H9 (cell line): ENCODE measurements around the gene ABCB11. TPM values are rescaled to one million over a fixed set of nuclear protein-coding genes. Genes with fewer than 3 reads are reported as not detected.

Experiments
- DNase-seq: peaks from one replicate; pipeline ENCODE4 v3.0.0-alpha.2; 2017
- H2AFZ ChIP-seq: one replicate; pipeline ENCODE4 v1.6.1; 2013; ENCODE audit warnings: mild to moderate bottlenecking, low read length, control low read depth, moderate library complexity
- H2AK5ac ChIP-seq: 2 replicates; pipeline ENCODE4 v1.6.1; 2013; ENCODE audit warnings: low read length, control low read depth, mixed read lengths; ENCODE audit not compliant: insufficient read length
- H2BK120ac ChIP-seq: one replicate; pipeline ENCODE4 v1.6.1; 2013; ENCODE audit warnings: low read depth, mild to moderate bottlenecking, low read length, control low read depth, inconsistent platforms; ENCODE audit not compliant: poor library complexity, severe bottlenecking
- H2BK12ac ChIP-seq: 2 replicates; pipeline ENCODE4 v1.6.1; 2013; ENCODE audit warnings: low read length, control low read depth, mixed read lengths, low read depth; ENCODE audit not compliant: insufficient read length
- H2BK15ac ChIP-seq: 2 replicates; pipeline ENCODE4 v1.6.1; 2013; ENCODE audit warnings: low read depth, low read length, control low read depth
- H2BK20ac ChIP-seq: one replicate; pipeline ENCODE4 v1.6.1; 2013; ENCODE audit warnings: low read depth, mild to moderate bottlenecking, low read length, control low read depth, inconsistent platforms; ENCODE audit not compliant: poor library complexity, severe bottlenecking
- H2BK5ac ChIP-seq: 2 replicates; pipeline ENCODE4 v1.6.1; 2013; ENCODE audit warnings: low read length, control low read depth, mixed read lengths; ENCODE audit not compliant: insufficient read length
- H3K14ac ChIP-seq: 2 replicates; pipeline ENCODE4 v1.6.1; 2013; ENCODE audit warnings: low read length, control low read depth; ENCODE audit not compliant: insufficient read depth
- H3K18ac ChIP-seq: 2 replicates; pipeline ENCODE4 v1.6.1; 2013; ENCODE audit warnings: low read depth, mild to moderate bottlenecking, mixed read lengths, low read length, control low read depth; ENCODE audit not compliant: insufficient read length
- H3K23ac ChIP-seq: 2 replicates; pipeline ENCODE4 v1.6.1; 2013; ENCODE audit warnings: low read length, control low read depth, mixed read lengths, low read depth; ENCODE audit not compliant: insufficient read length
- H3K23me2 ChIP-seq: 2 replicates; pipeline ENCODE4 v1.6.1; 2013; ENCODE audit warnings: low read depth, mild to moderate bottlenecking, mixed read lengths, low read length, control low read depth; ENCODE audit not compliant: insufficient read length, poor library complexity, severe bottlenecking
- H3K27ac ChIP-seq: 2 replicates; pipeline ENCODE4 v1.5.1; 2013; ENCODE audit warnings: low read length, control low read depth, mixed read lengths, low read depth; ENCODE audit not compliant: insufficient read length
- H3K27me3 ChIP-seq: 2 replicates; pipeline ENCODE4 v1.6.1; 2013; ENCODE audit warnings: low read length, control low read depth, inconsistent platforms; ENCODE audit not compliant: insufficient read depth
- H3K4ac ChIP-seq: 2 replicates; pipeline ENCODE4 v1.6.1; 2013; ENCODE audit warnings: low read depth, mild to moderate bottlenecking, control low read depth, inconsistent platforms, low read length, moderate library complexity
- H3K4me1 ChIP-seq: 2 replicates; pipeline ENCODE4 v1.6.1; 2013; ENCODE audit warnings: low read length, control low read depth, inconsistent platforms; ENCODE audit not compliant: insufficient read depth
- H3K4me2 ChIP-seq: 2 replicates; pipeline ENCODE4 v1.6.1; 2013; ENCODE audit warnings: low read length, control low read depth, mixed read lengths; ENCODE audit not compliant: insufficient read length, insufficient read depth
- H3K56ac ChIP-seq: 2 replicates; pipeline ENCODE4 v1.6.1; 2013; ENCODE audit warnings: low read depth, mild to moderate bottlenecking, mixed read lengths, low read length, control low read depth; ENCODE audit not compliant: insufficient read length
- H3K79me1 ChIP-seq: 2 replicates; pipeline ENCODE4 v1.6.1; 2013; ENCODE audit warnings: low read depth, mild to moderate bottlenecking, moderate library complexity, low read length, control low read depth, inconsistent platforms; ENCODE audit not compliant: insufficient read depth, poor library complexity, severe bottlenecking
- H3K79me2 ChIP-seq: 2 replicates; pipeline ENCODE4 v1.6.1; 2013; ENCODE audit warnings: low read length, control low read depth, inconsistent platforms; ENCODE audit not compliant: insufficient read depth
- H3K9ac ChIP-seq: 2 replicates; pipeline ENCODE4 v1.6.1; 2013; ENCODE audit warnings: low read length, control low read depth, mixed read lengths; ENCODE audit not compliant: insufficient read length; ENCODE audit errors: extremely low read depth
- H3K9me3 ChIP-seq: one replicate; pipeline ENCODE4 v1.6.1; 2013; ENCODE audit warnings: low read depth, low read length, inconsistent platforms; ENCODE audit not compliant: control insufficient read depth
- H3T11ph ChIP-seq: one replicate; pipeline ENCODE4 v1.6.1; 2013; ENCODE audit warnings: mild to moderate bottlenecking, low read length, control low read depth, inconsistent platforms
- H4K20me1 ChIP-seq: one replicate; pipeline ENCODE4 v1.6.1; 2013; ENCODE audit not compliant: control insufficient read depth, insufficient read length, insufficient read depth
- H4K5ac ChIP-seq: 2 replicates; pipeline ENCODE4 v1.6.1; 2013; ENCODE audit warnings: low read depth, mild to moderate bottlenecking, mixed read lengths, low read length, control low read depth; ENCODE audit not compliant: insufficient read length
- H4K8ac ChIP-seq: replicated peaks from 2 replicates; pipeline ENCODE4 v1.6.1; 2013; ENCODE audit warnings: low read length, control low read depth, mixed read lengths, low read depth; ENCODE audit not compliant: insufficient read length
- H4K91ac ChIP-seq: 2 replicates; pipeline ENCODE4 v1.6.1; 2013; ENCODE audit warnings: low read depth, mild to moderate bottlenecking, moderate library complexity, mixed read lengths, low read length, control low read depth; ENCODE audit not compliant: insufficient read length
- H3K27ac Mint-ChIP-seq, 3 experiments: 2 replicates in 2 of 3; 3 replicates in 1 of 3; pipeline ENCODE4 v1.8.0; 2020 to 2021; ENCODE audit warnings: mixed read lengths in 3 of 3, mild to moderate bottlenecking in 1 of 3, moderate library complexity in 1 of 3
- H3K27me3 Mint-ChIP-seq: 2 replicates; pipeline ENCODE4 v1.8.0; 2021; ENCODE audit warnings: low read depth, mild to moderate bottlenecking, moderate library complexity, mixed read lengths
- H3K36me3 Mint-ChIP-seq, 3 experiments: 2 replicates in 2 of 3; 3 replicates in 1 of 3; pipeline ENCODE4 v1.8.0; 2020 to 2021; ENCODE audit warnings: low read depth in 3 of 3, mixed read lengths in 3 of 3; ENCODE audit not compliant: insufficient read depth in 1 of 3
- H3K4me1 Mint-ChIP-seq, 2 experiments: 2 replicates each; pipeline ENCODE4 v1.8.0; 2020; ENCODE audit warnings: mixed read lengths in 2 of 2
- H3K4me3 Mint-ChIP-seq, 2 experiments: 2 replicates in 1 of 2; 3 replicates in 1 of 2; pipeline ENCODE4 v1.8.0; 2020 to 2021; ENCODE audit warnings: mild to moderate bottlenecking in 2 of 2, mixed read lengths in 2 of 2, moderate library complexity in 1 of 2
- H3K9me3 Mint-ChIP-seq, 2 experiments: 2 replicates in 1 of 2; 3 replicates in 1 of 2; pipeline ENCODE4 v1.8.0; 2020; ENCODE audit warnings: mild to moderate bottlenecking in 2 of 2, mixed read lengths in 2 of 2, moderate library complexity in 1 of 2
- WGBS: extraction: QIAGEN DNeasy Blood & Tissue Kit; methylation state at CpG from one replicate; pipeline ENCODE4 v1.1.7; 2013; ENCODE audit warnings: missing lambda C conversion rate, low lambda C conversion rate, mixed read lengths; ENCODE audit not compliant: insufficient read length; ENCODE audit errors: extremely low coverage; 5-methylcytosine and 5-hydroxymethylcytosine counted together
- total RNA-seq: library from RNA; stranded (reverse); gene quantifications from 2 replicates; pipeline ENCODE4 v1.2.1, GENCODE V29; 2021
- TF ChIP-seq, protein P1 (sequence below): fragments of 200-600 bp; sonication (generic); conservative IDR thresholded peaks from 3 replicates; pipeline ENCODE4 v1.8.0; 2021; ENCODE audit warnings: antibody characterized with exemption, mild to moderate bottlenecking

Gene ABCB11
- total RNA-seq, 1 experiment from 2014 or later: not detected

- no peaks in the 10 kb centered on the region for H3K27me3 ChIP-seq
- H3K4ac ChIP-seq: no peak overlapping the region
- no CpG with 5 or more reads among the region's 3 CpGs for WGBS
Measured at GRCh38 chr2:168981651-168982050, 49.5 kb downstream of the ABCB11 start.

More at GRCh38 chr2:168981651-168982050, 49.5 kb downstream of the ABCB11 start:
- no peaks in the 10 kb centered on the region for H3K9me3 ChIP-seq
- no peaks in the 10 kb centered on the region for H3K79me1 ChIP-seq
- no peak overlapping the region for H3K27ac Mint-ChIP-seq
- no peak overlapping the region for H4K91ac ChIP-seq
- no peak overlapping the region for H4K8ac ChIP-seq
- no peak overlapping the region for H3K4me3 Mint-ChIP-seq
- H3K18ac ChIP-seq: no peak overlapping the region
- H3K4me2 ChIP-seq: no peak overlapping the region
- H2AFZ ChIP-seq: no peak overlapping the region
- H3K4me1 ChIP-seq: no peaks in the 10 kb centered on the region
- no peak overlapping the region for H2AK5ac ChIP-seq
- H3K23me2 ChIP-seq: no peaks in the 10 kb centered on the region
- TF ChIP-seq, protein P1, sequence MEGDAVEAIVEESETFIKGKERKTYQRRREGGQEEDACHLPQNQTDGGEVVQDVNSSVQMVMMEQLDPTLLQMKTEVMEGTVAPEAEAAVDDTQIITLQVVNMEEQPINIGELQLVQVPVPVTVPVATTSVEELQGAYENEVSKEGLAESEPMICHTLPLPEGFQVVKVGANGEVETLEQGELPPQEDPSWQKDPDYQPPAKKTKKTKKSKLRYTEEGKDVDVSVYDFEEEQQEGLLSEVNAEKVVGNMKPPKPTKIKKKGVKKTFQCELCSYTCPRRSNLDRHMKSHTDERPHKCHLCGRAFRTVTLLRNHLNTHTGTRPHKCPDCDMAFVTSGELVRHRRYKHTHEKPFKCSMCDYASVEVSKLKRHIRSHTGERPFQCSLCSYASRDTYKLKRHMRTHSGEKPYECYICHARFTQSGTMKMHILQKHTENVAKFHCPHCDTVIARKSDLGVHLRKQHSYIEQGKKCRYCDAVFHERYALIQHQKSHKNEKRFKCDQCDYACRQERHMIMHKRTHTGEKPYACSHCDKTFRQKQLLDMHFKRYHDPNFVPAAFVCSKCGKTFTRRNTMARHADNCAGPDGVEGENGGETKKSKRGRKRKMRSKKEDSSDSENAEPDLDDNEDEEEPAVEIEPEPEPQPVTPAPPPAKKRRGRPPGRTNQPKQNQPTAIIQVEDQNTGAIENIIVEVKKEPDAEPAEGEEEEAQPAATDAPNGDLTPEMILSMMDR: no peak
- no peak overlapping the region for H3T11ph ChIP-seq
- H2BK15ac ChIP-seq: no peak overlapping the region
- no peak overlapping the region for H3K27ac ChIP-seq
- H2BK120ac ChIP-seq: no peak overlapping the region
- no peak overlapping the region for H4K5ac ChIP-seq
- H2BK5ac ChIP-seq: no peak overlapping the region
- DNase-seq: no peak
- no peak overlapping the region for H3K14ac ChIP-seq
- peaks cover 0 to 4% of the 10 kb centered on the region in 2 experiments; a peak in 1 of 4 replicates for H3K4me1 Mint-ChIP-seq
- no peak overlapping the region for H3K9ac ChIP-seq
- no peaks in the 10 kb centered on the region for H4K20me1 ChIP-seq
- no peaks in the 10 kb centered on the region for H3K27me3 Mint-ChIP-seq
- no peaks in the 10 kb centered on the region for H3K79me2 ChIP-seq
- no peak overlapping the region for H3K56ac ChIP-seq
- no peaks in the 10 kb centered on the region for H3K36me3 Mint-ChIP-seq
- H3K9me3 Mint-ChIP-seq: no peaks in the 10 kb centered on the region
- H3K23ac ChIP-seq: no peak overlapping the region
- no peak overlapping the region for H2BK20ac ChIP-seq
- no peak overlapping the region for H2BK12ac ChIP-seq
